Hematopoietic multipotent progenitor cell treated with erythropoietin and hydrocortisone succinate and interleukin-3 and kit ligand, for 4 days (in vitro differentiated cells): ENCODE data around the gene CLDN1.

Experiments used
- DNase-seq: peaks from one replicate; pipeline ENCODE4 v3.0.0-alpha.2; 2015

Gene CLDN1, protein sequence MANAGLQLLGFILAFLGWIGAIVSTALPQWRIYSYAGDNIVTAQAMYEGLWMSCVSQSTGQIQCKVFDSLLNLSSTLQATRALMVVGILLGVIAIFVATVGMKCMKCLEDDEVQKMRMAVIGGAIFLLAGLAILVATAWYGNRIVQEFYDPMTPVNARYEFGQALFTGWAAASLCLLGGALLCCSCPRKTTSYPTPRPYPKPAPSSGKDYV

GRCh38 chr3:190321789-190322603 lies at the start of gene CLDN1:
CLDN1 (minus strand) TSS chr3:190322446; CDS start chr3:190322206, 240 bp downstream.
- peak; percentile 83 for DNase-seq

DNA sequence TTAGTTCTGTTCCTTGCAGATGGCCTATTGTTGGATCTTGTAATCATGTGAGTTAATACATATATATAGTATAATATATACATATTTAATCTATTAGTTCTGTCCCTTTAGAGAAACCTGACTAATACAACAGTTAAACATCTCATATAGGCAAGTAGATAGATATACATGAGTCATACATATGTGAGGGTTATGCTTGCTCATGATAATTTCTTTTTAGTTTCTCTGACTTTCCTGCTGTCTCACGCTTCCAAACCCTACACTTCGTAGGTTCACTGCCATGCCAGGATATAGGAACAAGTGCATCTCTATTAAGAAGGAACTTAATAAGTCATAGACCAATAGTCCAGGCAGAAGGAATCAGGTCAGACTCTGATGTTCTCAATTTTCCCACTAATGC lies 48.9 kb upstream of the CLDN1 start:
- DNase-seq, result no peak

DNA sequence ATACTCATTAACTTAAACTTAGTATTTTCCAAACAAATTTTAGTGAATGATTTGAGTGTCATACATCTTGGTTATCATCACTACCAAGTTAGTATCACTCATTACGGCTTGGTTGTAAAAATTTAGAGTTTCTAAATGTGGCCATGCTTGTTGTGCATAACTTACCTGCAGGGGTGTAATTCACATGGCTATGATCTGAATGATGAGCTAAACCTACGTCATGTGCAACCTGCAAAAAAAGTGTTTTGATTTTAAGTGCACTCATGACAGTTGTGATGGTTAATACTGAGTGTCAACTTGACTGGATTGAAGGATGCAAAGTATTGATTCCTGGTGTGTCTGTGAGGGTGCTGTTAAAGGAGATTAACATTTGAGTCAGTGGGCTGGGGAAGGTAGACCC lies 48.1 kb upstream of the CLDN1 start:
- DNase-seq, result no peak

DNA sequence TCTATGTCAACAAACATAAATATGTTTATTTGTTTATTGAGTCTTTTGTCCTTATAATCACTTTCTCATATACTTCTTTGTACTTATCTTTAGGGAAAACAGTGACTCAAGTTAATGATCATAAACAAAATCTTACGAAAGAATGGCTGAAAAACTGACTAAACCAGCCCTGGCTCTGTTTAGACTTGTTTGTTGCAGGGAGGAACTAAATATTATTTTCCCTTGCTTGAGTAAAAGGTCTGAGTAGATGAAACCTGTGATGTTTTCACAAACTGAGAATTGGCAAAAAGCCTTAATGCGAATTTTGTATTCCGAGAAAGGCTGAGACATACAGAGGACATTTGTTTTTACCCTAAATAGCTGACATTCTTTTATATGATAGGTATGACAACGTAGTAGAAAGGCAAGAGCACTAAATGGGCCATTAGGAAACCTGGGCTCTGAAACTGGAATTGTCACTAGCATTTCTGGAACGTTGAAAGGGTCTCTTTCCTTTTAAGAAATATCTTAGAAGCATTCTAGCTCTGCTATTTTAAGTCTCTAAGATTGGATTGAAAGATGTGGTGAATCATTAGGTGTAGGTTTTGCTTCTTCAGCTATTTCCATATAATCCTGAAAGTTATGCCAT lies 47.5 kb upstream of the CLDN1 start:
- no peak for DNase-seq

DNA sequence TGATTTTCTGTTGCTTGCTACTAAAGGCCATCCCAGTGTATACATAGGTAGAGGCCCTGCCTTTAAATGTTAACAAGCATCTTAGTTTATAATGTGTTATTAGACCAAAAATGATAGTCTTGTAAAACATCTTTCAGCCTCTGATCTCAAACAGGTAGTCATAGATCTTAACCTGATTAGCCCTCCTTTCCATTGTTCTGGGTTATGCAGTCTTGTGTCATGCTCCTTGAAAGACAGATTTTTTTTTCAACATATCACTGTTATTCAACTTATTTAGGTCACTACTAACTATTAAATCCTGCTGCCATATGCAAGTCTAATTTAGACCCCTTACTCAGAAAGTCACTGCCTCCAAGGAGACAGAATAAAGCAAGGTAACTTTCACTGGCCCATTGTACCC lies 46.6 kb upstream of the CLDN1 start:
- no peak for DNase-seq

GRCh38 chr3:190366133-190366532 lies 43.9 kb upstream of the CLDN1 start:
- no peak for DNase-seq

- no peak for DNase-seq
These were observed 40.0 kb upstream of the CLDN1 start for GRCh38 chr3:190362258-190362657.

DNA sequence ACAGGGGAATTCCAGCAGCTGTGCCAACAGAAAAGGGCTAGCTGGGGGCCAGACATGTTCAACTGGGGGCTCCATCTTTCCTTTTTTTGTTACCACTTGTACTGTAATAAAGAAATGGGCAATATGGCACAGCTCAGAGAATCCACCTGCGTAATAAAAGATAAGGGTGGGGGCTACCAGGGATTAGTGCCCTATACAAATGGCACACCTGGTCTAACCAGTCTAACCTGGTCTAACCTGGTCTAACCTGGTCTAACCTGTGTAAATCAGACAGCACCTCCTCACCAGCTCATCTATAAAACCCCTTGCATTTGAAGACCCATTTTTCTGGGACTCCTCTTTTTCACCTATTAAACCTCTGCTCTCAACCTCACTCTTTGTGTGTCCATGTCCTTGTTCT lies 39.5 kb upstream of the CLDN1 start:
- no peak for DNase-seq

DNA sequence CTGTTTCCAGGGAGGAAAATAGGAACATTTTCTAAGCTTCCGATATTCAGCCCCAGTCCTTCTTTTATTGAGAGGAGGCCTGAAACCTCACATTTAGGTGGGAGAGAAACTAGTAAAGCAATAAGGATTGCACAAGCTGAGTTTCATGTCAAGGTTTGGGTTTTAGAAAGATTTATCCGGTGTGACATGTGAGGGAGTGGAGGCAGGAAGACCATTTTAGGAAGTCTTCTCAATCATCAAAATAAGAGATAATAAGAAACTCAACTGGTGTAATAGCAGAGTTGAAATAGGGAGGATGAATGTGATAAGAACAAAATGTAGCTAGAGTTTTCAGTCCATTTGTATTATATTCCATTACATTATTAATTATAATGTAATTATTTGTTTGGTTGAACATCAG lies 38.0 kb upstream of the CLDN1 start:
- DNase-seq, result no peak

GRCh38 chr3:190359813-190360212 lies 37.6 kb upstream of the CLDN1 start:
- DNase-seq, result no peak

DNA sequence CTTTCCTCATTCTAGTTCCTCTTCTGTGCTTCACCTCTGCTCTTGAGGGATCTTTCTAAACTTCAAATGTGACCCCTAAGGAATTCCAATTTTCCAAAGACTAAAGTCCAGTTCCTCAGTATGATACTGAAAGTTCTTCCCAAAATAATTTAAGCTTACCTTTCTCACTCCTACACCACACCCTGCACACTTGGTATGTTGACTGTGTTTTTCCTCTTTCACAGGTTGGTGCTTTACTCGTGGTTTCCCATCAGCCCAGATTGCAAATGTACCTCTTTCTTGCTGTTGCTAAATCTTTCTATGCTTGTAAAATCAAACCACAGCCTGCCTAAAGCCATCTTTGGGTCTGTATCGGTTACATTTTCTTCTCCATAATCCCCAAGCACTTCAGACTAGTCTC lies 35.2 kb upstream of the CLDN1 start:
- no peak for DNase-seq

GRCh38 chr3:190356246-190356645 lies 34.0 kb upstream of the CLDN1 start:
- DNase-seq, result no peak

DNA sequence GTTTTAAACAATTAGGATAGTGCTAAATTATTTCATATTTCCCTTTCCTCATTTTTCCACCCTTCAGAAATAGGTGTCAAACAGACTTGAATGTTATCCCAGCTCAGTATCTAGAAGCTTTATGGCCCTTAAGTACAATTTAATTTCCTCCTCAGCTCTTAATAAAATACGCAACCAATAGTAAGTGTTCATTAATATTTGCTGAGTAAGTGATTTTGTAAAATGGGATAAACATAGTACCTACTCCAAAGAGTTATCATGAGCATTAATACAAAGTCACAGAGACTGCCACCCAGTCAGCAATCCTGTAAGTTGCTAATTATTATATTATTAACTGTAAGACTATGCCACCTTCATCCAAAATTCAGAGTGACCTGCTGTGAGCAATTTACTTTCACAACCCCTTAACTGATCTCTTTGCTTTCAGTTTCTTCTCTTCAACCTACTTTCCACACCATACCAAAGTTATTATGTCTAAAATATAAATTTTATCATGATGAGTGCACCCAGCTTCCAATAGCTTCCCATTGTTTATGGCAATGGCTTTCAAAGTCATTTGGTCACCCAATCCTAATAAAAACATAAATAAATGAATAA lies 30.7 kb upstream of the CLDN1 start:
- DNase-seq, result no peak

- DNase-seq, result no peak
These were observed 24.3 kb upstream of the CLDN1 start for GRCh38 chr3:190346541-190346940.

DNA sequence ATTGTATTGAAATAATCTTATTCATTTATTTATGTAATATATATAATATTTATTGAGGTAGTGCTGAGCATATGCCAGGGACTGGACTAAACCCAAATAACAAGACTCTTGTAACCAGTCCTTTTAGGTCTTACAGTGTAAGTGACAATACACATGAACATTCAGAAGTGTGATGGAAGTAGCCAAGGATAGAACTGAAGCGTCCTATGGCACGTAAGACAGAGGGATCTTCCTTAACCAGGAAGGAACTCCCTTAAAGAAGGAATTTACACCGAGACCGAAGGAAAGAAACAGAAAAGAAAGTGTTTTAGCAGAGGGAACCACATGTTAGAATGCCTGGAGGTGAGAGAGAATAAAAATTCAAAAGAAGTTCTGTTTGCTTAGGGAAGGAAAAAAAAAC lies 23.6 kb upstream of the CLDN1 start:
- no peak for DNase-seq

- peak; percentile 91 for DNase-seq
These were observed 23.0 kb upstream of the CLDN1 start for GRCh38 chr3:190345027-190345821.

- no peak for DNase-seq
These were observed 17.8 kb upstream of the CLDN1 start for GRCh38 chr3:190340071-190340470.

GRCh38 chr3:190339130-190339529 lies 16.9 kb upstream of the CLDN1 start:
- DNase-seq, result peak; percentile 49

GRCh38 chr3:190338717-190339116 lies 16.5 kb upstream of the CLDN1 start:
- DNase-seq, result peak; percentile 84

GRCh38 chr3:190337301-190337700 lies 15.1 kb upstream of the CLDN1 start:
- peak; percentile 37 for DNase-seq

DNA sequence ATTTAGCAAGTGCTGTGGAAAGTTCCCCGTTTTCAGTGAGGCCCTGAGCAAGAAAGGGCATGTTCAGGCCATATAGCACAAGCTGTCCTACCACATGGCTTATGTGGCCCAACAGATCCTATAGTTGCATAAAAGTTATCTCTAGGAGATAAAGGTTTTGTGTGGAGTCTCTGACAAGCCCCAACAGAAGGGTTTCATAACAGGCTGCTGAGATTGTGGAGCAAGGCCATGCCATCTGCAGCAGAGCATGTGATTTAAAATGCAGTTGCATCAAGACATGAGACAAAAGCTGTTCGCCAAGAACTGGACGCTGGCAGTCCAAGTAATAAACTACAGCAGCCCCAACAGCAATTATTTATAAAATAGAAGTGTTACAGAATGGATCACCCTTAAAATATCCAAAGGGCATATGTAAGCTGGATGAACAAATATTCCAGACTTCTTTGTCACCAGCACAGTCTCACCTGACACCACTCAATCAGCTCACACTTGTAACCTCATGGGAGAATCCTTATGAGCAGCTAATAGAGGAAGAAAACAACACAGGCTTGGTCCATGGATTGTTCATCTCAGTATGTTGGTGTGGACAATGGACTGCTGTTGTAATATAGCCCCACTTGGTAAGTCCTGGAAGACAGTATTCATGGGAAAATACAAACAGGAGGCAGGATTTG lies 14.4 kb upstream of the CLDN1 start:
- peak; percentile 29 for DNase-seq

DNA sequence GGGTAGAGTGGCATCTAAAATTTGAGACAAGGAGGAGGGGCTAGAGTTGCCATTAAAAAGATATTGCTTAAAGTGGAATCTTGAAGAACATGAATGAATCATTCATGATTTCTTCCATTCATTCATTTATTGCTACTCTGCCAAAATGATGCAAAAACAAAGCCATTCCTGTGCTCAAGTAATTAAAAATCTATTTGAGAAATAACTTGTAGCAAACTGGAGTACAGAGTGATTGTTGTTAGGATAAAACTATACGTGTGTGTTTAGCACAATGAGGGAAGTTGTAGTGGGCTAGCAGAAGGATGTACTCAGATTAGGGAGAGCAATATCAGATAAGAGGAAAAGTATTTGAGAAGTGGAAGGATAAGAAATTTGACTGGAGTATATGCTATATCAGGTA lies 11.7 kb upstream of the CLDN1 start:
- DNase-seq, result no peak
